Measurements from ENCODE around the gene SLC25A12. TPM values are rescaled to one million over a fixed set of nuclear protein-coding genes. Genes with fewer than 3 reads are reported as not detected.

SLC25A12 gene
- total RNA-seq, 4 donors from 2014 or later: 26.9 to 151 (median 40.5) TPM

- intact Hi-C loops (cut with DNase I; ENCODE audit: low total_unique reads) (no loop called here), in situ Hi-C loops (cut with MboI; ENCODE audit: low pct_ligation_motif_present in 1 of 4, low pct_unique_long_range_greater_than_20kb in 1 of 4, low sequenced_read_pairs in 3 of 4) (no loop called here)
- DNase-seq: no peak
- H3K27me3 ChIP-seq: no peaks in the 10 kb centered on the region
- H3K36me3 ChIP-seq: peaks cover 0 to 38% (median 13%) of the 10 kb centered on the region in 4 donors
- H3K4me1 ChIP-seq: no peaks in the 10 kb centered on the region
- TF ChIP-seq CTCF (IDR thresholded peaks at IDR 0.05) (no peak), POLR2AphosphoS5 (IDR thresholded peaks at IDR 0.05) (no peak), POLR2A (IDR thresholded peaks at IDR 0.05) (no peak), EP300 (IDR thresholded peaks at IDR 0.05; ENCODE audit: low read depth) (no peak)
- 87 to 98% methylated on average over 3 of the region's 3 CpGs for WGBS, 2 donors (ENCODE audit: low coverage in 1 of 2)
- H3K4me3 ChIP-seq: no peak overlapping the region
- no peak overlapping the region for H3K27ac ChIP-seq
- no peaks in the 10 kb centered on the region for H3K9me3 ChIP-seq
These were observed 101.9 kb downstream of the SLC25A12 start for GRCh38 chr2:171792157-171792556.

- no peak for DNase-seq
- Histone ChIP-seq H3K9me3 (no peaks in the 10 kb centered on the region), H3K27ac (no peak overlapping the region), H3K4me3 (no peak overlapping the region), H3K27me3 (no peaks in the 10 kb centered on the region), H3K36me3 (peaks cover 0 to 44% (median 17%) of the 10 kb centered on the region in 4 donors), H3K4me1 (no peaks in the 10 kb centered on the region)
- 81 to 87% methylated on average over 3 to 4 of the region's 4 CpGs for WGBS, 2 donors (ENCODE audit: low coverage in 1 of 2)
- intact Hi-C loops (cut with DNase I; ENCODE audit: low total_unique reads): no loop called here
- in situ Hi-C loops (cut with MboI; ENCODE audit: low pct_ligation_motif_present in 1 of 4, low pct_unique_long_range_greater_than_20kb in 1 of 4, low sequenced_read_pairs in 3 of 4): no loop called here
- TF ChIP-seq POLR2AphosphoS5 (IDR thresholded peaks at IDR 0.05) (no peak), CTCF (IDR thresholded peaks at IDR 0.05) (no peak), POLR2A (IDR thresholded peaks at IDR 0.05) (no peak), EP300 (IDR thresholded peaks at IDR 0.05; ENCODE audit: low read depth) (no peak)
These were observed 102.7 kb downstream of the SLC25A12 start for GRCh38 chr2:171791361-171791760.

- WGBS, 2 donors (ENCODE audit: low coverage in 1 of 2): 85% methylated on average over 6 of the region's 6 CpGs; no CpG with 5 or more reads in 1 of the 2 donors
- no peak overlapping the region for H3K27ac ChIP-seq
- H3K4me1 ChIP-seq: no peaks in the 10 kb centered on the region
- no peaks in the 10 kb centered on the region for H3K27me3 ChIP-seq
- no peak for DNase-seq
- no peaks in the 10 kb centered on the region for H3K9me3 ChIP-seq
- in situ Hi-C loops (cut with MboI; ENCODE audit: low pct_ligation_motif_present in 1 of 4, low pct_unique_long_range_greater_than_20kb in 1 of 4, low sequenced_read_pairs in 3 of 4): no loop called here
- no peak for TF ChIP-seq EP300 (IDR thresholded peaks at IDR 0.05; ENCODE audit: low read depth)
- no peak for TF ChIP-seq POLR2A (IDR thresholded peaks at IDR 0.05)
- no peak for TF ChIP-seq POLR2AphosphoS5 (IDR thresholded peaks at IDR 0.05)
- TF ChIP-seq CTCF (IDR thresholded peaks at IDR 0.05): no peak
- H3K36me3 ChIP-seq: peaks cover 0 to 53% (median 23%) of the 10 kb centered on the region in 4 donors
- H3K4me3 ChIP-seq: no peak overlapping the region
- intact Hi-C loops (cut with DNase I; ENCODE audit: low total_unique reads): no loop called here
These were observed 104.1 kb downstream of the SLC25A12 start for GRCh38 chr2:171789956-171790355.

- Histone ChIP-seq H3K27me3 (no peaks in the 10 kb centered on the region), H3K4me3 (no peak overlapping the region), H3K4me1 (no peaks in the 10 kb centered on the region), H3K9me3 (no peaks in the 10 kb centered on the region), H3K27ac (no peak overlapping the region), H3K36me3 (peaks cover 0 to 67% (median 25%) of the 10 kb centered on the region in 4 donors)
- WGBS, 2 donors (ENCODE audit: low coverage in 1 of 2): 79 to 80% methylated on average over 5 to 7 of the region's 7 CpGs
- intact Hi-C loops (cut with DNase I; ENCODE audit: low total_unique reads): no loop called here
- DNase-seq: no peak
- in situ Hi-C loops (cut with MboI; ENCODE audit: low pct_ligation_motif_present in 1 of 4, low pct_unique_long_range_greater_than_20kb in 1 of 4, low sequenced_read_pairs in 3 of 4): no loop called here
- TF ChIP-seq EP300 (IDR thresholded peaks at IDR 0.05; ENCODE audit: low read depth) (no peak), POLR2A (IDR thresholded peaks at IDR 0.05) (no peak), CTCF (IDR thresholded peaks at IDR 0.05) (no peak), POLR2AphosphoS5 (IDR thresholded peaks at IDR 0.05) (no peak)
These were observed 105.6 kb downstream of the SLC25A12 start for GRCh38 chr2:171788316-171788993.
